Stimulated activated CD8-positive, alpha-beta memory T cell treated with anti-CD3 and anti-CD28 coated beads, Interleukin-4, amount 100 ng/mL, for 48 hours (primary cell): ENCODE results near the gene TAC3.
"Not testable (repeated sequence)": the region's sequence is repeated elsewhere in the genome, so short reads cannot be mapped to it uniquely, and the experiment has no call there.

Experiments
- DNase-seq: peaks from one replicate; pipeline ENCODE4 v3.0.0-alpha.2; 2020

TAC3 gene

GRCh38 chr12:57016348-57016747 is at the start of gene TAC3:
Gene TAC3 (minus strand): TSS chr12:57016529. CDS start chr12:57015797, 732 bp downstream.
- no peak for DNase-seq

DNA sequence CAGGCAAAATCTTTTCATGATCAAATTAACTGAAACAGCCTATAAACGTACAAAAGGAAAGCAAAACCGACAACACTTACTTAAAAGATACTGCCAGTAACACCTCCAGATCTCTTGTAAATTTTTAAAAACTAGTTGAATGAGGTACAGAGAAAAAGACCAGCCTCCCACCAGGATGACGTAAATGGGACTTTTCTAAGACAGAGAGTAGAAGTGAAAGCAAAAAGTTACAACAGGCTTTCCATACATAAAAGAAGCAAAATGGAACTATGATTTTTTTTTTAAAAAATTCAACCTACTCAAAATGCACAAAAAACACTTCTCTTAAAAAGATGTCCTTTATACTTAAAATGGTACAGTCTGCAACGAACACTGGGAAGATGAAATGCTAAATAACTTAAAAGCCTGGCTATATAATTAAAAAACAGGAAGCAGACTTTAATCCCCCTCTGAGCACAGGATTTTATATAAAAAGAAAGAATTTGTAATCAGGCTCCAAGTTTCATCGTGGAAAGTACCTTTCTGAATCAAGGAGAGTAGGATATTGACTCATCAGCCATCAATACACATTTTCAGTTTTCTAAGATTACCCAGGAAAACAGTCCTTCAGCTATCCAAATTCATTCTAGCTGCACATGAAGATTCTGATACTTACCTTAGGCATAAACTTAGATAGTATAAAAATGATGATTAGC is 47.8 kb upstream of the TAC3 start:
- DNase-seq = peak; percentile 59

- no peak for DNase-seq
Observed at GRCh38 chr12:57058454-57058853, 42.1 kb upstream of the TAC3 start.

DNA sequence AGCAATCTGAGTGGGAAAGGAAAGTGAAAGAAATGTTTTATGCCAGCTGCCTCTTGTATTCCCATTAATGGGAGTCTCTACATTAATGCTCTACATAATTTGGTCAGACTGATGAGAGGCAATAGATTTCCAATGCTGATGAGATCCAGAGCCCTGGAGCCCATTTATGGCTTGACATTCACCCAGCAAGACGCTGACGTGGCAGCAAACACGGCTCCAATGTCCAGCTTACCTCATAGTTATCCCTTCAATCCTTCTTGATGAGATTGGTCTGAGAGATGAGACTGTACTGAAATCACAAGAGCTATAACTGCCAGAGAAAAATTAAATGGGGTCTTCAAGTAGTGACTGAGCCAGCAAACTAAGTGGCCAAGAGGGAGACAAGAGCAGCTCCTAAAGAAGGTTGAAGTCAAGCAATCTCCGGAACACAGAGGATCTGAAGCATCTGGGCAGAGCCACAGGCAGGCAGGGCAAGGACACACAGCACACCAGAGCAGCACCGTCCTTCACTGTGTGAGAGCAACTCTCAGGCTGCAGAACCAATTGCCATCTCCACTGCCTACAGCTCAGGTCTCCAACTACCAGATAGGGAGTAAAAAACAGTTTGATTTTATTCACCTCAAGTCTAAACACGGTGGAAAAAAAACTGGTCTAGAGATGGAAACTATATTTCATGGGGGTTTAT is 40.9 kb upstream of the TAC3 start:
- no peak for DNase-seq

- no peak for DNase-seq
Observed at GRCh38 chr12:57055824-57056223, 39.5 kb upstream of the TAC3 start.

- not testable (repeated sequence) for DNase-seq
Observed at GRCh38 chr12:57053901-57054300, 37.6 kb upstream of the TAC3 start.

- not testable (repeated sequence) for DNase-seq
Observed at GRCh38 chr12:57053146-57053545, 36.8 kb upstream of the TAC3 start.

DNA sequence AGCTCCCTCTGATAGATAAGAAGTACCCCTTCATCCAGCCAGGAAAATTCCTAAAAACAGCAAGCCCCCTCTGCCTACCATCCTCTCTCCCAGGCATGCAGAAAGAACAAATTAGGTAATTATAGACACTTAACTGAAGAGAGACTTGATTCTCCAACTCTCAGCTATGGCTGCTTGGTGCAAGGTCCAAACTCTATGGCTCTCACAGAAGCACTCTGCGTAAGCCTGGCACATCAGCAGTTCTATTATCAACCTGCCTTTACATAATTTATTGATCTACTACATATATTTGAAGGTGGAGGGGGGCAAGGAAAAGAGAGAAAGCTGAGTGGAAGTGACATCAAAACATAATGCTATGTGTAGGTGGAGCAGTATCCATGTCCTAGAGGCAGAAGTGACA is 34.7 kb upstream of the TAC3 start:
- DNase-seq = no peak

DNA sequence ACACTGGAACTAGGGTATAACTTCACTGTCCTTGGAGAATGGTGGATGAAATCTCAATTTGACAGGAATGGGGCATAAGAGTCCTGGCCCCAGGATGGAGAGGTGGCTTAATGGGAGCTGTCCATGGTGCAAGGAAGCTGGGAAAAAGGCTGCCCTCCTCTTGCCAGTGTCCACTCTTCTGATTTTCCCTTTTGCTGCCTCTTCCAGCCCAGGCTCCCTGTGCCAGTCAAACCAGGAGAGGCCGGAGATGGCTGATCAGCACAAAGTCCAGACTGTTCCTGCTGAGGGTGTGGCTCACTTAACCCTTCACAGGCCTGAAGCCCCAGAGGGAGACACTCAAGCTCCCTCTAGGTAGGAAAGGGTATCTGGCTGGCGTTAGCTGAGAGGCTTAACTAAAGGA is 33.6 kb upstream of the TAC3 start, which contains the start of gene MYO1A:
MYO1A (minus strand) TSS at position 240 of the 400 bp plus-strand sequence. CDS start 1,806 bp downstream, outside the sequence.
- no peak for DNase-seq

DNA sequence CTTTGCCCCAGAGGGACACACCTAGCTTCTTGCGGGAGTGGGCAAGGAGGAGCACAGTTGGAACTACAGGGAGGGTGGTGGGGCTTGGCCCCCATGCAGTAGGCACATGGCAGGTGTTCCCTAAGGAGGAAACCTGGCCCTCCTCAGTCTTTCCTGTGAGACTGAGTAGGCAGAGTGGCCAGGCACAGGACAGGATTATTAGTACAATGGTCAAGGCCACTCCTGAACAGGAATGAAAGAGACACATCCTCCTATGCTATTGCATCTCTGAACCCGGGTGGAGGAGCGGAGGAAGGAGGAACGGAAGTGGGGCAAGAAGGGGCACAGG is 32.8 kb upstream of the TAC3 start:
- no peak for DNase-seq

DNA sequence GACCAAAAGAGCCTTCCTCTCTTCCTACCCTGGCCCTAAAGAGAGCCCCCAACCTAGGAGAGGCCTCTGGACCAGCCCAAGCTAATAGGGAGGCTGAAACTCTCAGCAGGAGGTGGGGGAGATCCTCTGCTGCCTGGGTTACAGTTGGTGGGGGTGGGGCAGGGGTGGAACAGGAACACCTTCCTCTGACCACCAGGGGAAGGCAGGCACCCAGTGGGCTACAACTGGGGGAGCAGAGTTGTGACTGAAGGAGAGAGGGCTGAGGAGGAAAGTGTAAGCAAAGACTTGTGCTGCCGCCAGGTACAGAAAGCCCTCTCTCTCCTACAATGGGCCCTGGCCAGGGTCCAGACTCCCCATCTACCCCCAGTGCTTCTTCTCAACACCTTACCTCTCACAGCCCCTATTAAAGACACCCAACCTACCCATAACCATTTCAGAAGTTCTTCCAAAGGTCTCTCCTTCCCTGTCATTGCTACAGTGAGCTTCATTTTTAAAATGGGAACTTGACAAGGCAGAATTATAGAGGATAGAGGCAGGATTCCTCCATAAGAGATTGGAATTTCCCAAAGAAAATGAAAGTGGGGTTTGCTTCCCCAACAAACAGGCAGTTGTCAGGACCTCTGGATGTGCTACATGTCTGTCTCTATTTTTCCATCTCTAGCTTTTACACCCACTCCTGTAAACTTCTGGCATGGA is 32.2 kb upstream of the TAC3 start:
- no peak for DNase-seq

DNA sequence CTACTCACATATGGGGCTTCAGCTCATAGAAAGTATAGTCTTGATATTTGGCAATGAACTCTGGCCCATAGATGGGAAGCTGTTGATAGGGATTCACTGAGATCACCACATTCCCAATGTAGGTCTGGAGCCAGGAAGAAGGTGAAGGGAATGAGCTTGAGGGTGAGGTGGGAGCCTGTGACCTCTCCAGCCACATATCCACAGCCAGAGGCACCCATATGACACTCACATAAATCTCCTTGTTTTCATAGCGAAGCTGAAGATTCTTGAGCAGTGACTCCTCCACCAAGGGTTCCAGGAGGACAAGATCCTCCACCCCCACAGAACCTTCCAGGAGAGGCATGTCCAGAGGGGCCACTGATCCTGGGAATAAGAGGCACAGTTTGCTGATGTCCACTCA is 31.7 kb upstream of the TAC3 start:
- DNase-seq = no peak

DNA sequence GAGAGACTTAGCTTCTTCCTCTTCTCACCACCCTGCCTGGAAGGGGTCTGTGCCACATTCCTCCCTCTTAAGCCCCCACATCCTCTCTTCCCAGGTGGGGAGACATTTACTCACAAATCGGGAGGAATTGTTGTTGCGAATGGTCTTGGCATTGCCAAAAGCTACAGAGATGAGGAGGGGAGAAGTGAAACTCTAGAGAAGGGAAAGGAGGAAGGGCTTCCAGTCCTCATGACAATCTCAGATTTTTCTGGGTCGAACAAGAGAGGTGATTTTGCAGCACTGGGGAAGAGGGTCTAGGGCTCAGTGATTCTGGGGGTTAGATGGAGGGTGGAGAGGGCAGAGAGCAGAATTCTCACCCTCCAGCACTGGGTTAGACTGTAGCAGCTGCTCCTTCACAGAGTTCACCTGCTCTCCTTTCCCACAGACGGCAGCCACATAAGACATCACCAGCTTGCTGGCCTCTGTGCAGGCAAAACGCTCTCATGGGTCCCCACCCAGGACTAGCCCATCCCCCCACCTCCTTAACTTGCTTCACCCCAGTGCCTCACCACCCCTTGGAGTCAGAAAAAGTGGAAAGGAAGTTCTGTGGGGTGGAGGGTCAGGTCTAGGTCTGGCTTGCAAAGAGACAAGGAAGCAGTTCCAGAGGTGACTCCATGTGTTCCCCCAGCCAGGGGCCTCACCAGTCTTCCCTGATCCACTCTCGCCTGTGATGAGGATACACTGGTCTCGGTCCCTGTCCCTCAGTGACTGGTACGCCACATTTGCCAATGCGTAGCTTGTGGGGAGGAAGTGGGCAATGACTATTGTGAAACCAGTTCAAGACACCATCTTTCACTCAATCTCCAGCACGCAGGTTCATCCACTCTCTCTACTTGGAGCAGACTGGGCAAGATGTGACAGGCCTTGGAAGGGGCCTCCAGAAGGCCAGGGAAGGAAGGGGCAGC is 30.9 kb upstream of the TAC3 start:
- peak; percentile 75 for DNase-seq

DNA sequence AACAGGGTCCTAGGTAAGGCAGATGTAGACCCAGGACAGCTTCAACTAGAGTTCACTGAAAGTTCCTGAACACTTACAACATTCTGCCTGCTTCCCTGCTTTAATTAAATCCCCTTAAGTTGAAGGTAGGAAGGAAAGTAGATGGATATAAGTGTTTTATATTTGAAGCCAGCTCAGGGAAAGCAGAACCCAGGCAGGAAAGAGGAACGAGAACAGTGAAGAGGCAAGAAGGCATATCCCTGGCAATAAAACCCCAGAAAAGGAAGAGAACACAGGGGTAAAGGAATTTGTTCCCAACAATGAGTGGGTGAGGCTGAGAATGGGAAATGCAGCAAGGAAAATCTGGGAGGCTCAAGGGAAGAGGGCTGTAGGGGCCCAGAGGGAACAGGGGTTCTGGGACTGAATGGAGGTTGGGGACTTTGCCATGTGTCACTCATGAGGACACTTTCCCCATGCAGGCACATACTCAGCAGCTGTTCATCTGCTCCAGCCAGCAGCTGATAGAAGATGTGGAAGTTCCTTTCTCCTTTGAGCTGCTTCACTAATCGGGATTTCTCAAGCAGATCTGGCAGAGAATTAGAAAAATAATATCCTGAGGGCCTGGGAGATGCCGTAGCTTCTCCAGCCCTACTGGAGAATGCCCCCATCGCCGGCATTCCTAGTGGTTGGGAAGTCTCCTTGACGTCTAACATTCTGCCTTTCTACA is 29.9 kb upstream of the TAC3 start:
- DNase-seq = no peak

DNA sequence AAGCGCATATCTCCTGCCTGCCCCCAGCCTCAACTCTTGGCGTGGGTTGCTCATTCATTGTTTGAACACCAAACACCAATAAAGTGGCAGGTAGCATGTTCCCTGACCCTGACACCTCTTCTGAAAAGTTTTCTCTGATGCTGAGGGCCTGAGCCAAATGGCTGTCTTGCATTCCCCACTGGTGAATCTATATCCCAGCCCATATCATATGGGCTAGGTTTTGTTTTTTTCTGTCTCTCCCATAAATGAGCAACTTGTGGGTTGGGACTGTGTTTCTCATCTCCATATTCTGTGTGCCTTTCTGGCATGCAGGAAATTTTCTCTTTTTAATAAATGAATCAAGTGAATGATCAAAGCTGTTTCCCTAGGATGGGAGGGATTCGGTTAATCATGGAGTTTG is 28.6 kb upstream of the TAC3 start:
- no peak for DNase-seq

- DNase-seq = no peak
Observed at GRCh38 chr12:57044468-57044867, 28.1 kb upstream of the TAC3 start.

DNA sequence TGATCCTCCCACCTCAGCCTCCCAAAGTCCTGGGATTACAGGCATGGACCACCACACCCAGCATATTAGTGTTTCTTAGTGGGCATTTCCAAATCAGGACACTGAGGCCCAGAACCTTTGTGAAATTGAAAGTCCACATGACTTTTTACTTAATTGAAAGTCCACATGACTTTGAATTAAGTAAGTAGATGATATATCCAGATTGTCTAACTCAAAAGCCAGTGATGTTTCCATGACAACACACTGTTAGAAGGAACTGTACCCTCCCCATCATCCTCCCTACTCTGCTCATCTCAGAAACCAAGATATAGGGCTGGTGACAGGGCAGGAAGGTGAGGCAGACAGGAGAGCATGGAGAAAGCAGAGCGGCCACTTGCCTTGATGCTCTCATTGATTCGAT is 26.4 kb upstream of the TAC3 start:
- DNase-seq = no peak

GRCh38 chr12:57040750-57041149 is 24.4 kb upstream of the TAC3 start:
- DNase-seq = no peak

GRCh38 chr12:57040211-57040610 is 23.9 kb upstream of the TAC3 start:
- no peak for DNase-seq

GRCh38 chr12:57039016-57039798 is 22.9 kb upstream of the TAC3 start:
- DNase-seq = no peak

DNA sequence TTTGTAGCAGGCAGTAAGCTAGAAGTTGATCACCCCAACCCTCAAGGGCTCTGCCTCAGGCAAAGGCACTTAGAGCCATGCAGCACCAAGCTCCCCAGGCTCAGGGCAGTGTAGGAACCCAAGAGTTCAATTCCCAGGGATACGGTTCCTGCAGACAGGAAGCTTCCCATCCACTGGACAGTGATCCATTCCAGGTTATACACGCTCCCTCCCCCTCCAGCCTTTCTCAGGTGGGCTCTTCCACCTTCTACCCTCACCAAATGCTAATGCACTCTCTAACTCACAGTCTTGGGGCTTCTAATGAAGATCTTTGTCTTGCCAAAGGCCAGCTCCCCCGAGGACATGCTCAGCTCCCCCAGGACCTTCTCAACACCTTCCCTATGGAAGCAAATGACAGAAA is 20.9 kb upstream of the TAC3 start:
- no peak for DNase-seq
